G401.6 (cell line): ENCODE measurements around the gene MMP15.
"Not testable (repeated sequence)": the region's sequence is repeated elsewhere in the genome, so short reads cannot be mapped to it uniquely, and the experiment has no call there.

ENCODE experiments used
- FAIRE-seq: peaks from 2 replicates; lab custom pipeline; 2012; peaks lifted over from hg19 to GRCh38; lab: Jason Lieb, UNC

The MMP15 gene

GRCh38 chr16:58049232-58050185, 24.0 kb downstream of the MMP15 start:
- FAIRE-seq = no peak

GRCh38 chr16:58051296-58051695, 25.7 kb downstream of the MMP15 start:
- FAIRE-seq = no peak

- no peak for FAIRE-seq
Measured at GRCh38 chr16:58051821-58052603, 26.5 kb downstream of the MMP15 start.

GRCh38 chr16:58053682-58054005, 28.1 kb downstream of the MMP15 start:
- no peak for FAIRE-seq

GRCh38 chr16:58054289-58054688, 28.7 kb downstream of the MMP15 start:
- FAIRE-seq = no peak

- no peak for FAIRE-seq
Measured at GRCh38 chr16:58056580-58056979, 31.0 kb downstream of the MMP15 start.

GRCh38 chr16:58057121-58057520, 31.6 kb downstream of the MMP15 start:
- FAIRE-seq = no peak

GRCh38 chr16:58057784-58058183, 32.2 kb downstream of the MMP15 start:
- no peak for FAIRE-seq

- FAIRE-seq = no peak
Measured at GRCh38 chr16:58062821-58063220, 37.3 kb downstream of the MMP15 start.

- FAIRE-seq = no peak
Measured at GRCh38 chr16:58063377-58064076, 38.0 kb downstream of the MMP15 start.

GRCh38 chr16:58070585-58070984, 45.0 kb downstream of the MMP15 start:
- no peak for FAIRE-seq

- not testable (repeated sequence) for FAIRE-seq
Measured at GRCh38 chr16:58072134-58072533, 46.6 kb downstream of the MMP15 start.

- FAIRE-seq = not testable (repeated sequence)
Measured at GRCh38 chr16:58073086-58073485, 47.5 kb downstream of the MMP15 start.

- no peak for FAIRE-seq
Measured at GRCh38 chr16:58074657-58075056, 49.1 kb downstream of the MMP15 start.

GRCh38 chr16:58076514-58076913, 51.0 kb downstream of the MMP15 start:
- FAIRE-seq = no peak

- FAIRE-seq = no peak
Measured at GRCh38 chr16:58077796-58078195, 52.2 kb downstream of the MMP15 start.

- FAIRE-seq = not testable (repeated sequence)
Measured at GRCh38 chr16:58080657-58081056, 55.1 kb downstream of the MMP15 start.

GRCh38 chr16:58082381-58082780, 56.8 kb downstream of the MMP15 start:
- FAIRE-seq = no peak

GRCh38 chr16:58084635-58085034, 59.1 kb downstream of the MMP15 start:
- no peak for FAIRE-seq

- FAIRE-seq = no peak
Measured at GRCh38 chr16:58085171-58085570, 59.6 kb downstream of the MMP15 start.

- FAIRE-seq = no peak
Measured at GRCh38 chr16:58085584-58086251, 60.2 kb downstream of the MMP15 start.
